Gastrocnemius medialis (tissue), 4 donors: ENCODE data around the gene OSCP1.

ENCODE experiments used
- CTCF ChIP-seq, 5 experiments: fragments of 450-650 bp in 3 of 5; fragments of 200-600 bp in 2 of 5; sonication (generic) in 2 of 5; IDR thresholded peaks in 4 of 5; conservative IDR thresholded peaks in 1 of 5; 1 replicate in 4 of 5; 2 replicates in 1 of 5; pipeline ENCODE4 v1.5.1; 2016 to 2019; ENCODE audit warnings: antibody characterized with exemption in 5 of 5, mild to moderate bottlenecking in 3 of 5, moderate library complexity in 3 of 5
- POLR2A ChIP-seq, 2 donors: fragments of 450-650 bp; IDR thresholded peaks; one replicate each; pipeline ENCODE4 v1.6.1; 2017; ENCODE audit warnings: antibody characterized with exemption in 2 of 2, mild to moderate bottlenecking in 2 of 2, moderate library complexity in 2 of 2

DNA sequence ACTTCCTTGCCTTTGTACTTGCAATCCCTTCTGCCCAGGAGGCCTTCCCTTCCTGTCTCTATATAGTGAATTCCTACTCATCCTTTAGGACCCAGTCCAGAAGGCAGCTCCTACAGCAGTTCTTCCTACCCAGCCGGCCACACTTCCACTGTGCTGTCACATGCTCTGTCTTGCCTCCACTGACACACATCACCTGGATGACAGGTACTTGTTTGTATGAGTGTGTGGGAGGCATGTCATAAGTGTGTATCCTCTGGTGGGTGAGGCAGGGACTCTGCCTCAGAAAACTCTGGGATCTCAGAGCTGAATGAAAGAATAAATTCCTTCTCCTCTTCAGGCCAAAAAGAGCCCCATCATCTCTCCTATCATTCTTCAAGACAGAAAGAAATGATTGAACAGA lies 5.1 kb upstream of the OSCP1 start:
- TF ChIP-seq CTCF (IDR thresholded peaks at IDR 0.05 in 4 of 5, conservative IDR thresholded peaks at IDR 0.05 in 1 of 5): no peak
- no peak for TF ChIP-seq POLR2A (IDR thresholded peaks at IDR 0.05)
